Natural killer cell (primary cell): ENCODE results near the gene ADGRB3. TPM values are rescaled to one million over a fixed set of nuclear protein-coding genes. Genes with fewer than 3 reads are reported as not detected.

Experiments used
- ATAC-seq, 3 donors: fragments of 150-1000 bp in 2 of 3; fragments of 200-7000 bp in 1 of 3; cut with Tn5 transposase; 1 replicate in 1 of 3; 2 replicates in 2 of 3; pipeline ENCODE4 v1.10.0; 2021; ENCODE audit warnings: mild to moderate bottlenecking in 2 of 3, moderate library complexity in 2 of 3
- DNase-seq, 2 donors: peaks; one replicate each; pipeline versions ENCODE4 v3.0.0 to v3.0.0-alpha.2; 2013 to 2021; ENCODE audit warnings: mixed read lengths in 1 of 2
- H3K27ac ChIP-seq: one replicate; pipeline ENCODE4 v1.5.1; 2013; ENCODE audit warnings: mild to moderate bottlenecking, low read length
- H3K27me3 ChIP-seq: one replicate; pipeline ENCODE4 v1.6.1; 2013; ENCODE audit warnings: low read length; ENCODE audit not compliant: control insufficient read depth, insufficient read depth
- H3K36me3 ChIP-seq: one replicate; pipeline ENCODE4 v1.6.1; 2013; ENCODE audit warnings: low read length; ENCODE audit not compliant: control insufficient read depth, insufficient read depth
- H3K4me1 ChIP-seq: one replicate; pipeline ENCODE4 v1.6.1; 2013; ENCODE audit warnings: low read length; ENCODE audit not compliant: control insufficient read depth, insufficient read depth
- H3K4me3 ChIP-seq: one replicate; pipeline ENCODE4 v1.5.1; 2013; ENCODE audit warnings: low read length
- H3K9me3 ChIP-seq: one replicate; pipeline ENCODE4 v1.6.1; 2013; ENCODE audit warnings: low read length; ENCODE audit not compliant: control insufficient read depth, insufficient read depth
- H3K27ac Mint-ChIP-seq, 2 donors: one replicate each; pipeline ENCODE4 v1.8.0; 2022; ENCODE audit warnings: mild to moderate bottlenecking in 2 of 2, mixed read lengths in 2 of 2, moderate library complexity in 1 of 2
- H3K27me3 Mint-ChIP-seq, 2 donors: one replicate each; pipeline ENCODE4 v1.8.0; 2022; ENCODE audit warnings: low read depth in 2 of 2, mixed read lengths in 2 of 2
- H3K36me3 Mint-ChIP-seq: one replicate; pipeline ENCODE4 v1.8.0; 2022; ENCODE audit warnings: mixed read lengths
- H3K4me1 Mint-ChIP-seq, 2 donors: one replicate each; pipeline ENCODE4 v1.8.0; 2022; ENCODE audit warnings: mixed read lengths in 2 of 2
- H3K4me3 Mint-ChIP-seq: one replicate; pipeline ENCODE4 v1.8.0; 2022; ENCODE audit warnings: mild to moderate bottlenecking, moderate library complexity, mixed read lengths
- H3K9me3 Mint-ChIP-seq, 2 donors: one replicate each; pipeline ENCODE4 v1.8.0; 2022; ENCODE audit warnings: mixed read lengths in 2 of 2
- CTCF ChIP-seq: fragments of 200-600 bp; IDR thresholded peaks from one replicate; pipeline ENCODE4 v1.8.0; 2022; ENCODE audit warnings: antibody characterized with exemption
- WGBS: methylation state at CpG from one replicate; pipeline ENCODE4 v1.1.7; 2013; ENCODE audit warnings: missing lambda C conversion rate; ENCODE audit not compliant: insufficient coverage; 5-methylcytosine and 5-hydroxymethylcytosine counted together
- intact Hi-C: fragments of 100-400 bp; cut with micrococcal nuclease; formaldehyde crosslinking; loops from one replicate; pipeline ENCODE4 v1.14.2; 2022
- total RNA-seq, 4 donors: library from RNA; stranded (reverse); fragments of 120-200 nt in 1 of 4; gene quantifications; one replicate each; pipeline versions ENCODE4 v1.2.3 to v1.2.4, GENCODE V29; 2013 to 2022

The ADGRB3 gene
- total RNA-seq, 3 donors from 2014 or later (not counting 1 experiment from before 2014, with no cell fraction given), result not detected

- no peak overlapping the region for H3K4me3 Mint-ChIP-seq
- DNase-seq (no peak), ATAC-seq (no peak)
- peaks cover 5% of the 10 kb centered on the region for H3K9me3 ChIP-seq
- H3K27me3 ChIP-seq, result no peaks in the 10 kb centered on the region
- no peak overlapping the region for H3K27ac ChIP-seq
- no peaks in the 10 kb centered on the region for H3K4me1 Mint-ChIP-seq
- H3K27ac Mint-ChIP-seq, result no peak overlapping the region
- peaks cover 12% of the 10 kb centered on the region in 2 donors for H3K9me3 Mint-ChIP-seq
- no peaks in the 10 kb centered on the region for H3K36me3 Mint-ChIP-seq
- WGBS, result 65% methylated on average over 3 of the region's 3 CpGs
- no peaks in the 10 kb centered on the region for H3K27me3 Mint-ChIP-seq
- no peak for TF ChIP-seq CTCF
- intact Hi-C loops, result no loop called here
- H3K4me3 ChIP-seq, result no peak overlapping the region
- no peaks in the 10 kb centered on the region for H3K36me3 ChIP-seq
- no peaks in the 10 kb centered on the region for H3K4me1 ChIP-seq
Measured at GRCh38 chr6:68710496-68710895, 75.4 kb downstream of the ADGRB3 start.

DNA sequence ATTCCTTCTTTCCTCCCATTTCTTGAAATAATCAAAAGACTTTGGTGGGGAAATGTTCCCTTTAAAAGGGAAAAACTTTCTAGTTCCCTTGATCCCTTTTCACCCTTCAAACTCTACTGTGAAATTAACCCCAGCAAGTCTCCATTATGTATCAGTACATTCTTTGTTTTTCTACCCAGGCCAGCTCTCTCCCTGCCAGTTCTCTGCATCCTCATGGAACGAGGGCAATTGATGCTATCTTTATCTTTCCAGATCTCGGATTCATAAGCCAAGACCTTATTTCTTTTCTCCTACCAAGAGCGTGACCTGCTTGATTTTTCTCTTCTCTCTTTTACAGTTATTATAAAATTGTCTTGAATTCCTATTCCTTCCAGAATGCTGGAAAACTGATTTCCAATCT lies 75.8 kb downstream of the ADGRB3 start:
- no peak for TF ChIP-seq CTCF
- Mint-ChIP-seq H3K27me3 (no peaks in the 10 kb centered on the region), H3K36me3 (no peaks in the 10 kb centered on the region), H3K9me3 (peaks cover 8 to 9% of the 10 kb centered on the region in 2 donors), H3K27ac (no peak overlapping the region), H3K4me3 (no peak overlapping the region), H3K4me1 (no peaks in the 10 kb centered on the region)
- no peak overlapping the region for H3K4me3 ChIP-seq
- peaks cover 5% of the 10 kb centered on the region for H3K9me3 ChIP-seq
- no peak overlapping the region for H3K27ac ChIP-seq
- ATAC-seq (no peak), DNase-seq (no peak)
- intact Hi-C loops, result no loop called here
- no peaks in the 10 kb centered on the region for H3K4me1 ChIP-seq
- WGBS, result 83% methylated on average over 3 of the region's 3 CpGs
- H3K36me3 ChIP-seq, result no peaks in the 10 kb centered on the region
- no peaks in the 10 kb centered on the region for H3K27me3 ChIP-seq

GRCh38 chr6:68711386-68712000 lies 76.4 kb downstream of the ADGRB3 start:
- intact Hi-C loops, result no loop called here
- H3K4me3 Mint-ChIP-seq, result no peak overlapping the region
- WGBS, result 88% methylated on average over 2 of the region's 2 CpGs
- ATAC-seq (no peak), DNase-seq (no peak)
- Histone ChIP-seq H3K27me3 (no peaks in the 10 kb centered on the region), H3K4me3 (no peak overlapping the region), H3K36me3 (no peaks in the 10 kb centered on the region), H3K4me1 (no peaks in the 10 kb centered on the region), H3K27ac (no peak overlapping the region), H3K9me3 (peaks cover 2% of the 10 kb centered on the region)
- no peaks in the 10 kb centered on the region for H3K36me3 Mint-ChIP-seq
- no peaks in the 10 kb centered on the region for H3K4me1 Mint-ChIP-seq
- TF ChIP-seq CTCF, result no peak
- no peaks in the 10 kb centered on the region for H3K27me3 Mint-ChIP-seq
- no peak overlapping the region for H3K27ac Mint-ChIP-seq
- H3K9me3 Mint-ChIP-seq, result peaks cover 7 to 8% of the 10 kb centered on the region in 2 donors

DNA sequence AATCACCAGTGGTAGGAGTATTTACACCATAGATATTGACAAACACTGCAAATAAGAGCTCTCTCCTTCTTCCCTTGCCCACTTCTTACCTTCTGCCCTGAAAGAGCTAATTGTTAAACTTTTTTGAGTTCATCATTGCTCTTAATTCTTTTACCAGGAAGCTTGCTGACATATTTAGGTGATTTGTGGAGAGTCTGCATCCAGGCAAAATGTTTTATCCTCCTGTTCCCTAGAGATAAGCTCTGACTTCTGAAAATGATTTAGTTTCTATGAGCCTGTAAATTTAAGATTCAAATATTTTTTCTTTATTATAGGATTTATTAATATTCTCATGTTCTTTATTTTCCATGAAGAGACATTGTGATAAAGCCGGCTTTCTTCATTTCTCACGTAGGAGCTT lies 81.5 kb downstream of the ADGRB3 start:
- Histone ChIP-seq H3K27ac (no peak overlapping the region), H3K4me3 (no peak overlapping the region), H3K27me3 (no peaks in the 10 kb centered on the region), H3K4me1 (no peaks in the 10 kb centered on the region), H3K9me3 (no peaks in the 10 kb centered on the region), H3K36me3 (no peaks in the 10 kb centered on the region)
- no peak for ATAC-seq
- no peak overlapping the region for H3K4me3 Mint-ChIP-seq
- DNase-seq, result no peak
- H3K27me3 Mint-ChIP-seq, result no peaks in the 10 kb centered on the region
- H3K36me3 Mint-ChIP-seq, result no peaks in the 10 kb centered on the region
- no peak overlapping the region for H3K27ac Mint-ChIP-seq
- no peak for TF ChIP-seq CTCF
- H3K9me3 Mint-ChIP-seq, result peaks cover 9 to 11% of the 10 kb centered on the region in 2 donors
- intact Hi-C loops, result no loop called here
- 75% methylated on average over 2 of the region's 2 CpGs for WGBS
- no peaks in the 10 kb centered on the region for H3K4me1 Mint-ChIP-seq
